MCF 10A (cell line): Measurements from ENCODE around the gene FOXRED2. TPM values are rescaled to one million over a fixed set of nuclear protein-coding genes. Genes with fewer than 3 reads are reported as not detected.

Source experiments
- BruUV-seq: library from RNA; stranded (reverse); fragments of 400-500 nt; replicated peaks from 2 replicates; lab custom pipeline; 2021; lab: Mats Ljungman, UMichigan
- CTCF ChIA-PET: fragments of 300-600 bp; sonication (Branson Sonifier 250); formaldehyde crosslinking; extraction: SDS; loops from one replicate; lab custom pipeline; 2021; ENCODE audit warnings: antibody characterized with exemption, inconsistent platforms; lab: Yijun Ruan, JAX
- POLR2A ChIA-PET: fragments of 300-600, 350-650 bp; sonication (Branson Sonifier 250); formaldehyde crosslinking; extraction: SDS; loops from one replicate; lab custom pipeline; 2020; ENCODE audit warnings: antibody characterized with exemption, inconsistent platforms; lab: Yijun Ruan, JAX
- DNase-seq: peaks from one replicate; pipeline ENCODE4 v3.0.0-alpha.2; 2018; ENCODE audit not compliant: unreplicated experiment
- H3K27ac Mint-ChIP-seq: one replicate; pipeline ENCODE4 v1.8.0; 2022; ENCODE audit warnings: mild to moderate bottlenecking, low read depth, mixed read lengths; ENCODE audit not compliant: unreplicated experiment
- H3K27me3 Mint-ChIP-seq: one replicate; pipeline ENCODE4 v1.8.0; 2022; ENCODE audit warnings: mixed read lengths; ENCODE audit not compliant: insufficient read depth, unreplicated experiment
- H3K36me3 Mint-ChIP-seq: one replicate; pipeline ENCODE4 v1.8.0; 2022; ENCODE audit warnings: mild to moderate bottlenecking, moderate library complexity, mixed read lengths; ENCODE audit not compliant: insufficient read depth, unreplicated experiment
- H3K4me1 Mint-ChIP-seq: one replicate; pipeline ENCODE4 v1.8.0; 2022; ENCODE audit warnings: mixed read lengths; ENCODE audit not compliant: insufficient read depth, unreplicated experiment
- H3K4me3 Mint-ChIP-seq: one replicate; pipeline ENCODE4 v1.8.0; 2022; ENCODE audit warnings: mild to moderate bottlenecking, moderate library complexity, mixed read lengths; ENCODE audit not compliant: unreplicated experiment
- H3K9me3 Mint-ChIP-seq: one replicate; pipeline ENCODE4 v1.8.0; 2022; ENCODE audit warnings: mixed read lengths; ENCODE audit not compliant: unreplicated experiment
- CTCF ChIP-seq: fragments of 200-600 bp; IDR thresholded peaks from one replicate; pipeline ENCODE4 v1.8.0; 2022; ENCODE audit warnings: antibody characterized with exemption, mild to moderate bottlenecking; ENCODE audit not compliant: unreplicated experiment
- intact Hi-C: fragments of 100-400 bp; cut with micrococcal nuclease; formaldehyde crosslinking; loops from 2 replicates; pipeline ENCODE4 v1.14.1; 2022
- total RNA-seq: library from RNA; stranded (reverse); gene quantifications from 2 replicates; pipeline ENCODE4 v1.2.3, GENCODE V29; 2022

Gene FOXRED2
- total RNA-seq, 1 experiment from 2014 or later = 10.9 TPM

GRCh38 chr22:36470162-36470993 is 36.5 kb downstream of the FOXRED2 start:
- H3K27ac Mint-ChIP-seq = peak overlapping the region; percentile 51
- peaks cover 48% of the 10 kb centered on the region for H3K4me1 Mint-ChIP-seq
- H3K36me3 Mint-ChIP-seq = peaks cover 45% of the 10 kb centered on the region
- DNase-seq = peak; percentile 85
- intact Hi-C loops = loop anchor here (1.0 to 2.0 kb wide), 2 partner anchors 146 to 169 kb away; no protein-coding TSS in a partner anchor
- BruUV-seq = no TSS peak
- peak; percentile 91 for TF ChIP-seq CTCF
- H3K4me3 Mint-ChIP-seq = no peak overlapping the region
- peaks cover 8% of the 10 kb centered on the region for H3K9me3 Mint-ChIP-seq
- no peaks in the 10 kb centered on the region for H3K27me3 Mint-ChIP-seq
- ChIA-PET CTCF (interaction anchor here (0.6 to 8.5 kb wide), 37 partner anchors 10 to 306 kb away, joined by 3 to 180 read pairs (median 4); partner anchors contain the start of genes APOL2, IFT27, MYH9 and TXN2), POLR2A (interaction anchor here (0.9 to 10.7 kb wide), 15 partner anchors 11 to 174 kb away, joined by 3 to 100 read pairs (median 7); partner anchors contain the start of genes MYH9 and TXN2)

- no TSS peak for BruUV-seq
- Mint-ChIP-seq H3K9me3 (peaks cover 8% of the 10 kb centered on the region), H3K27ac (no peak overlapping the region), H3K4me3 (no peak overlapping the region), H3K4me1 (peaks cover 54% of the 10 kb centered on the region), H3K36me3 (peaks cover 43% of the 10 kb centered on the region), H3K27me3 (no peaks in the 10 kb centered on the region)
- intact Hi-C loops = no loop called here
- ChIA-PET CTCF (interaction anchor here (0.6 to 8.5 kb wide), 19 partner anchors 12 to 547 kb away, joined by 3 to 180 read pairs (median 4); partner anchors contain the start of gene TXN2), POLR2A (interaction anchor here (0.6 to 10.7 kb wide), 13 partner anchors 12 to 168 kb away, joined by 3 to 100 read pairs (median 9); partner anchors contain the start of genes MYH9 and TXN2)
- DNase-seq = no peak
- TF ChIP-seq CTCF = no peak
Measured at GRCh38 chr22:36469094-36469710, 37.6 kb downstream of the FOXRED2 start.

- CTCF ChIA-PET = interaction anchor here (1.2 to 8.5 kb wide), 6 partner anchors 83 to 181 kb away, joined by 3 to 180 read pairs (median 5); no protein-coding TSS in a partner anchor
- Mint-ChIP-seq H3K4me1 (peaks cover 54% of the 10 kb centered on the region), H3K27me3 (no peaks in the 10 kb centered on the region), H3K27ac (peak overlapping the region; percentile 83), H3K4me3 (peak overlapping the region; percentile 56), H3K36me3 (peaks cover 30% of the 10 kb centered on the region), H3K9me3 (peaks cover 8% of the 10 kb centered on the region)
- peak; percentile 91 for DNase-seq
- POLR2A ChIA-PET = interaction anchor here (0.7 to 10.7 kb wide), 10 partner anchors 10 to 167 kb away, joined by 3 to 100 read pairs (median 8); partner anchors contain the start of genes MYH9 and TXN2
- BruUV-seq = no TSS peak
- TF ChIP-seq CTCF = no peak
- intact Hi-C loops = no loop called here
Measured at GRCh38 chr22:36467946-36468345, 38.9 kb downstream of the FOXRED2 start.
